HEK293 (cell line): Measurements from ENCODE around the gene PSAPL1.
A peak's percentile ranks its signal among the peaks of the same experiment; 100 is the strongest.

Source experiments
- CTCF ChIA-PET: fragments of 350-600 bp; formaldehyde crosslinking; extraction: SDS; loops from one replicate; lab custom pipeline; 2021; ENCODE audit warnings: antibody characterized with exemption; lab: Yijun Ruan, JAX
- POLR2A ChIA-PET: fragments of 300-600 bp; formaldehyde crosslinking; extraction: SDS; loops from one replicate; lab custom pipeline; 2020; ENCODE audit warnings: antibody characterized with exemption, inconsistent platforms; lab: Yijun Ruan, JAX
- H3K27ac ChIP-seq: fragments of 200-500 bp; sonication (Bioruptor generic); 2 replicates; pipeline ENCODE4 v1.5.1; 2014; ENCODE audit warnings: low read depth, low read length, control low read depth, inconsistent platforms; ENCODE audit errors: extremely low read depth
- H3K36me3 ChIP-seq, 2 experiments: fragments of 200-500 bp in 1 of 2; sonication (Bioruptor generic) in 1 of 2; 1 replicate in 1 of 2; 2 replicates in 1 of 2; pipeline ENCODE4 v1.5.1; 2014 to 2017; ENCODE audit warnings: inconsistent platforms in 2 of 2, low read length in 2 of 2; ENCODE audit not compliant: control insufficient read depth in 2 of 2, insufficient read depth in 1 of 2
- H3K4me1 ChIP-seq: fragments of 200-500 bp; sonication (Bioruptor generic); 2 replicates; pipeline ENCODE4 v1.5.1; 2014; ENCODE audit warnings: mild to moderate bottlenecking, low read length, inconsistent platforms; ENCODE audit not compliant: control insufficient read depth, insufficient read depth
- H3K4me3 ChIP-seq: 2 replicates; pipeline ENCODE4 v1.5.1; 2011; ENCODE audit warnings: low read depth, mild to moderate bottlenecking, control low read depth, low read length, moderate library complexity
- H3K9me3 ChIP-seq: fragments of 200-500 bp; sonication (Bioruptor generic); 2 replicates; pipeline ENCODE4 v1.5.1; 2014; ENCODE audit warnings: low read depth, low read length, inconsistent platforms; ENCODE audit not compliant: control insufficient read depth, insufficient read depth
- BCL6B ChIP-seq: fragments of 450-650 bp; formaldehyde crosslinking; IDR thresholded peaks from 2 replicates; pipeline ENCODE4 v1.5.1; 2017; ENCODE audit warnings: missing biosample characterization, missing genetic modification characterization
- GLI2 ChIP-seq: fragments of 450-650 bp; formaldehyde crosslinking; IDR thresholded peaks from 2 replicates; pipeline ENCODE4; 2017; ENCODE audit warnings: missing biosample characterization, missing genetic modification characterization, low read depth, borderline replicate concordance
- GLIS2 ChIP-seq: fragments of 450-650 bp; formaldehyde crosslinking; IDR thresholded peaks from 2 replicates; pipeline ENCODE4 v1.5.1; 2016; ENCODE audit warnings: missing biosample characterization, missing genetic modification characterization
- KLF10 ChIP-seq: fragments of 450-650 bp; IDR thresholded peaks from 2 replicates; pipeline ENCODE4 v1.5.1; 2018; ENCODE audit warnings: missing biosample characterization, mild to moderate bottlenecking, missing genetic modification characterization
- KLF16 ChIP-seq: fragments of 450-650 bp; formaldehyde crosslinking; IDR thresholded peaks from 2 replicates; pipeline ENCODE4 v1.5.1; 2017; ENCODE audit warnings: missing biosample characterization, missing genetic modification characterization
- KLF9 ChIP-seq: fragments of 450-650 bp; formaldehyde crosslinking; IDR thresholded peaks from 2 replicates; pipeline ENCODE4 v1.5.1; 2016; ENCODE audit warnings: missing biosample characterization, missing genetic modification characterization, low read depth
- REPIN1 ChIP-seq: fragments of 450-650 bp; formaldehyde crosslinking; IDR thresholded peaks from 2 replicates; pipeline ENCODE4 v1.5.1; 2017; ENCODE audit warnings: missing biosample characterization, missing genetic modification characterization, low read depth
- SP3 ChIP-seq: fragments of 450-650 bp; formaldehyde crosslinking; IDR thresholded peaks from 2 replicates; pipeline ENCODE4 v1.5.1; 2016; ENCODE audit warnings: missing biosample characterization, missing genetic modification characterization
- ZBTB21 ChIP-seq: fragments of 450-650 bp; formaldehyde crosslinking; IDR thresholded peaks from 2 replicates; pipeline ENCODE4 v1.5.1; 2017; ENCODE audit warnings: missing biosample characterization, missing genetic modification characterization
- ZBTB49 ChIP-seq: fragments of 450-650 bp; formaldehyde crosslinking; IDR thresholded peaks from 2 replicates; pipeline ENCODE4 v1.5.1; 2016; ENCODE audit warnings: missing biosample characterization, missing genetic modification characterization, low read depth
- ZNF132 ChIP-seq: fragments of 450-650 bp; formaldehyde crosslinking; IDR thresholded peaks from 2 replicates; pipeline ENCODE4 v1.5.1; 2017; ENCODE audit warnings: missing biosample characterization, missing genetic modification characterization, borderline replicate concordance
- ZNF169 ChIP-seq: fragments of 450-650 bp; formaldehyde crosslinking; IDR thresholded peaks from 2 replicates; pipeline ENCODE4 v1.5.1; 2016; ENCODE audit warnings: missing biosample characterization, missing genetic modification characterization
- ZNF174 ChIP-seq: fragments of 450-650 bp; formaldehyde crosslinking; IDR thresholded peaks from 2 replicates; pipeline ENCODE4 v1.5.0; 2017; ENCODE audit warnings: missing biosample characterization, mild to moderate bottlenecking, missing genetic modification characterization
- ZNF184 ChIP-seq: fragments of 450-650 bp; IDR thresholded peaks from 2 replicates; pipeline ENCODE4 v1.5.1; 2018; ENCODE audit warnings: missing biosample characterization, mild to moderate bottlenecking, missing genetic modification characterization
- ZNF223 ChIP-seq: fragments of 450-650 bp; formaldehyde crosslinking; IDR thresholded peaks from 2 replicates; pipeline ENCODE4 v1.5.1; 2016; ENCODE audit warnings: missing biosample characterization, missing genetic modification characterization
- ZNF24 ChIP-seq: fragments of 450-650 bp; formaldehyde crosslinking; IDR thresholded peaks from 2 replicates; pipeline ENCODE4 v1.5.1; 2016; ENCODE audit warnings: missing biosample characterization, missing genetic modification characterization
- ZNF302 ChIP-seq: fragments of 450-650 bp; formaldehyde crosslinking; IDR thresholded peaks from 2 replicates; pipeline ENCODE4 v1.5.1; 2016; ENCODE audit warnings: missing biosample characterization, missing genetic modification characterization, low read depth
- ZNF354C ChIP-seq: fragments of 450-650 bp; formaldehyde crosslinking; IDR thresholded peaks from 2 replicates; pipeline ENCODE4 v1.5.1; 2016; ENCODE audit warnings: missing biosample characterization, missing genetic modification characterization, low read depth, borderline replicate concordance
- ZNF548 ChIP-seq: fragments of 450-650 bp; formaldehyde crosslinking; IDR thresholded peaks from 2 replicates; pipeline ENCODE4 v1.5.1; 2016; ENCODE audit warnings: missing biosample characterization, missing genetic modification characterization
- ZNF654 ChIP-seq: fragments of 450-650 bp; formaldehyde crosslinking; IDR thresholded peaks from 2 replicates; pipeline ENCODE4 v1.5.1; 2016; ENCODE audit warnings: low read depth, missing biosample characterization, missing genetic modification characterization
- ZNF660 ChIP-seq: fragments of 450-650 bp; IDR thresholded peaks from 2 replicates; pipeline ENCODE4 v1.5.1; 2018; ENCODE audit warnings: missing biosample characterization, mild to moderate bottlenecking, missing genetic modification characterization
- ZNF777 ChIP-seq: fragments of 450-650 bp; formaldehyde crosslinking; IDR thresholded peaks from 2 replicates; pipeline ENCODE4 v1.5.1; 2017; ENCODE audit warnings: missing biosample characterization, missing genetic modification characterization, borderline replicate concordance
- ZNF830 ChIP-seq: fragments of 450-650 bp; IDR thresholded peaks from 2 replicates; pipeline ENCODE4 v1.5.0; 2018; ENCODE audit warnings: missing biosample characterization, missing genetic modification characterization, low read depth, mild to moderate bottlenecking, moderate library complexity
- ZNF837 ChIP-seq: fragments of 450-650 bp; formaldehyde crosslinking; IDR thresholded peaks from 2 replicates; pipeline ENCODE4 v1.5.1; 2016; ENCODE audit warnings: missing biosample characterization, missing genetic modification characterization
- TF ChIP-seq, protein P1 (sequence below): fragments of 450-650 bp; formaldehyde crosslinking; IDR thresholded peaks from 2 replicates; pipeline ENCODE4 v1.5.1; 2016; ENCODE audit warnings: missing biosample characterization, missing genetic modification characterization, low read depth
- TF ChIP-seq, protein P2 (sequence below): fragments of 450-650 bp; formaldehyde crosslinking; IDR thresholded peaks from 2 replicates; pipeline ENCODE4 v1.5.1; 2016; ENCODE audit warnings: missing biosample characterization, missing genetic modification characterization
- TF ChIP-seq, protein P3 (sequence below): fragments of 450-650 bp; formaldehyde crosslinking; IDR thresholded peaks from 2 replicates; pipeline ENCODE4 v1.5.1; 2016; ENCODE audit warnings: missing biosample characterization, missing genetic modification characterization, borderline replicate concordance
- TF ChIP-seq, protein P4 (sequence below): fragments of 450-650 bp; formaldehyde crosslinking; IDR thresholded peaks from 2 replicates; pipeline ENCODE4 v1.5.1; 2016; ENCODE audit warnings: missing biosample characterization, missing genetic modification characterization

PSAPL1 gene

GRCh38 chr4:7398788-7399439, 35.8 kb downstream of the PSAPL1 start (continued):
- no peak for TF ChIP-seq BCL6B (tag by site-specific recombination)
- TF ChIP-seq, protein P1, sequence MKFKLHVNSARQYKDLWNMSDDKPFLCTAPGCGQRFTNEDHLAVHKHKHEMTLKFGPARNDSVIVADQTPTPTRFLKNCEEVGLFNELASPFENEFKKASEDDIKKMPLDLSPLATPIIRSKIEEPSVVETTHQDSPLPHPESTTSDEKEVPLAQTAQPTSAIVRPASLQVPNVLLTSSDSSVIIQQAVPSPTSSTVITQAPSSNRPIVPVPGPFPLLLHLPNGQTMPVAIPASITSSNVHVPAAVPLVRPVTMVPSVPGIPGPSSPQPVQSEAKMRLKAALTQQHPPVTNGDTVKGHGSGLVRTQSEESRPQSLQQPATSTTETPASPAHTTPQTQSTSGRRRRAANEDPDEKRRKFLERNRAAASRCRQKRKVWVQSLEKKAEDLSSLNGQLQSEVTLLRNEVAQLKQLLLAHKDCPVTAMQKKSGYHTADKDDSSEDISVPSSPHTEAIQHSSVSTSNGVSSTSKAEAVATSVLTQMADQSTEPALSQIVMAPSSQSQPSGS (tag by site-specific recombination), result no peak
- TF ChIP-seq ZBTB21 (tag by site-specific recombination), result no peak
- no peak for TF ChIP-seq ZNF24
- TF ChIP-seq, protein P2, sequence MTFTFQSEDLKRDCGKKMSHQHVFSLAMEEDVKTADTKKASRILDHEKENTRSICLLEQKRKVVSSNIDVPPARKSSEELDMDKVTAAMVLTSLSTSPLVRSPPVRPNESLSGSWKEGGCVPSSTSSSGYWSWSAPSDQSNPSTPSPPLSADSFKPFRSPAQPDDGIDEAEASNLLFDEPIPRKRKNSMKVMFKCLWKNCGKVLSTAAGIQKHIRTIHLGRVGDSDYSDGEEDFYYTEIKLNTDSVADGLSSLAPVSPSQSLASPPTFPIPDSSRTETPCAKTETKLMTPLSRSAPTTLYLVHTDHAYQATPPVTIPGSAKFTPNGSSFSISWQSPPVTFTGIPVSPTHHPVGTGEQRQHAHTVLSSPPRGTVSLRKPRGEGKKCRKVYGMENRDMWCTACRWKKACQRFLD (tag by site-specific recombination), result no peak
- no peak for TF ChIP-seq KLF10 (tag by site-specific recombination)
- TF ChIP-seq ZNF174 (tag by site-specific recombination), result no peak
- TF ChIP-seq, protein P3, sequence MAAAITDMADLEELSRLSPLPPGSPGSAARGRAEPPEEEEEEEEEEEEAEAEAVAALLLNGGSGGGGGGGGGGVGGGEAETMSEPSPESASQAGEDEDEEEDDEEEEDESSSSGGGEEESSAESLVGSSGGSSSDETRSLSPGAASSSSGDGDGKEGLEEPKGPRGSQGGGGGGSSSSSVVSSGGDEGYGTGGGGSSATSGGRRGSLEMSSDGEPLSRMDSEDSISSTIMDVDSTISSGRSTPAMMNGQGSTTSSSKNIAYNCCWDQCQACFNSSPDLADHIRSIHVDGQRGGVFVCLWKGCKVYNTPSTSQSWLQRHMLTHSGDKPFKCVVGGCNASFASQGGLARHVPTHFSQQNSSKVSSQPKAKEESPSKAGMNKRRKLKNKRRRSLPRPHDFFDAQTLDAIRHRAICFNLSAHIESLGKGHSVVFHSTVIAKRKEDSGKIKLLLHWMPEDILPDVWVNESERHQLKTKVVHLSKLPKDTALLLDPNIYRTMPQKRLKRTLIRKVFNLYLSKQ (tag by site-specific recombination), result no peak

GRCh38 chr4:7398104-7398423, 36.7 kb downstream of the PSAPL1 start:
- CTCF ChIA-PET, result interaction anchor here (0.7 to 1.1 kb wide), 2 partner anchors 62 to 210 kb away, joined by 3 read pairs; no protein-coding TSS in a partner anchor
- no peaks in the 10 kb centered on the region for H3K36me3 ChIP-seq
- no peak overlapping the region for H3K27ac ChIP-seq
- POLR2A ChIA-PET, result no interaction called here
- H3K4me3 ChIP-seq, result no peak overlapping the region
- H3K9me3 ChIP-seq, result no peaks in the 10 kb centered on the region
- 0 out of 2 replicates have a peak, but pooled peaks cover 3% of the 10 kb centered on the region for H3K4me1 ChIP-seq
- TF ChIP-seq REPIN1 (tag by site-specific recombination) (no peak), ZNF660 (tag by site-specific recombination) (0 out of 2 replicates have a peak, but pooled peaks have one; percentile 31), KLF9 (no peak), GLIS2 (0 out of 2 replicates have a peak, but pooled peaks have one; percentile 30), GLI2 (tag by site-specific recombination) (no peak), ZNF169 (tag by site-specific recombination) (no peak), ZNF777 (no peak), ZNF837 (no peak), ZNF654 (tag by site-specific recombination) (no peak), ZNF223 (tag by site-specific recombination) (no peak), ZNF132 (tag by site-specific recombination) (no peak), ZBTB49 (no peak), KLF16 (tag by site-specific recombination) (no peak), ZNF354C (tag by site-specific recombination) (no peak), ZNF830 (tag by site-specific recombination) (no peak), ZNF302 (tag by site-specific recombination) (no peak), ZNF184 (tag by site-specific recombination) (no peak), ZNF548 (no peak), SP3 (tag by site-specific recombination) (no peak)
- TF ChIP-seq, protein P4, sequence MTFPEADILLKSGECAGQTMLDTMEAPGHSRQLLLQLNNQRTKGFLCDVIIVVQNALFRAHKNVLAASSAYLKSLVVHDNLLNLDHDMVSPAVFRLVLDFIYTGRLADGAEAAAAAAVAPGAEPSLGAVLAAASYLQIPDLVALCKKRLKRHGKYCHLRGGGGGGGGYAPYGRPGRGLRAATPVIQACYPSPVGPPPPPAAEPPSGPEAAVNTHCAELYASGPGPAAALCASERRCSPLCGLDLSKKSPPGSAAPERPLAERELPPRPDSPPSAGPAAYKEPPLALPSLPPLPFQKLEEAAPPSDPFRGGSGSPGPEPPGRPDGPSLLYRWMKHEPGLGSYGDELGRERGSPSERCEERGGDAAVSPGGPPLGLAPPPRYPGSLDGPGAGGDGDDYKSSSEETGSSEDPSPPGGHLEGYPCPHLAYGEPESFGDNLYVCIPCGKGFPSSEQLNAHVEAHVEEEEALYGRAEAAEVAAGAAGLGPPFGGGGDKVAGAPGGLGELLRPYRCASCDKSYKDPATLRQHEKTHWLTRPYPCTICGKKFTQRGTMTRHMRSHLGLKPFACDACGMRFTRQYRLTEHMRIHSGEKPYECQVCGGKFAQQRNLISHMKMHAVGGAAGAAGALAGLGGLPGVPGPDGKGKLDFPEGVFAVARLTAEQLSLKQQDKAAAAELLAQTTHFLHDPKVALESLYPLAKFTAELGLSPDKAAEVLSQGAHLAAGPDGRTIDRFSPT (tag by site-specific recombination), result no peak
